Omental fat pad (tissue), 4 donors: ENCODE measurements around the gene C12orf56. TPM values are rescaled to one million over a fixed set of nuclear protein-coding genes. Genes with fewer than 3 reads are reported as not detected.
A peak's percentile ranks its signal among the peaks of the same experiment; 100 is the strongest.
"Not testable (repeated sequence)": the region's sequence is repeated elsewhere in the genome, so short reads cannot be mapped to it uniquely, and the experiment has no call there.

ENCODE experiments used
- ATAC-seq: fragments of 150-250 bp; one replicate; pipeline ENCODE4 v1.9.1; 2016; ENCODE audit warnings: mild to moderate bottlenecking, moderate library complexity; ENCODE audit not compliant: low FRiP score
- DNase-seq: peaks from one replicate; pipeline ENCODE4 v3.0.0-alpha.2; 2019; ENCODE audit warnings: low spot score
- CTCF ChIP-seq, 3 donors: fragments of 450-650 bp; IDR thresholded peaks; one replicate each; pipeline ENCODE4 v1.5.1; 2016 to 2017; ENCODE audit warnings: antibody characterized with exemption in 3 of 3, mild to moderate bottlenecking in 3 of 3, moderate library complexity in 2 of 3
- small RNA-seq: library from RNA; depleted of rRNA; stranded (forward); fragments of <200 nt; gene quantifications from one replicate; pipeline ENCODE3, GENCODE V24; 2016
- total RNA-seq, 4 donors: library from RNA; depleted of rRNA; stranded (reverse); fragments of >200 nt; gene quantifications; one replicate each; pipeline ENCODE4 v1.1.0, GENCODE V29; 2016

Gene C12orf56
- total RNA-seq, 4 donors from 2014 or later = not detected

- ATAC-seq = peak; percentile 87
- peak; percentile 96 for DNase-seq
- no peak for TF ChIP-seq CTCF (IDR thresholded peaks at IDR 0.05)
These were observed 168.9 kb downstream of the C12orf56 start for GRCh38 chr12:64221651-64222008.

- DNase-seq (no peak), ATAC-seq (no peak)
- TF ChIP-seq CTCF (IDR thresholded peaks at IDR 0.05) = no peak
These were observed 170.5 kb downstream of the C12orf56 start for GRCh38 chr12:64220046-64220445.

GRCh38 chr12:64219145-64219544 lies 171.4 kb downstream of the C12orf56 start:
- ATAC-seq = no peak
- TF ChIP-seq CTCF (IDR thresholded peaks at IDR 0.05) = no peak
- no peak for DNase-seq

GRCh38 chr12:64218597-64218996 lies 172.0 kb downstream of the C12orf56 start:
- no peak for TF ChIP-seq CTCF (IDR thresholded peaks at IDR 0.05)
- ATAC-seq (no peak), DNase-seq (no peak)

- DNase-seq, ATAC-seq: not testable (repeated sequence)
These were observed 172.9 kb downstream of the C12orf56 start for GRCh38 chr12:64217643-64218042.

GRCh38 chr12:64216239-64216638 lies 174.3 kb downstream of the C12orf56 start:
- DNase-seq (no peak), ATAC-seq (no peak)
- TF ChIP-seq CTCF (IDR thresholded peaks at IDR 0.05) = no peak

Small RNA genes within 50 kb of the gene (small RNA-seq; reads per million reads assigned to genes)
- not detected for gene RF01210
- not detected for gene RNU5A-7P

Other genes starting within 250 kb of the C12orf56 start
- 10 to 100 TPM in 2 of 4 donors, 1 to 10 TPM in 2; 8.8 to 15.9 (median 10.4) TPM for gene KICS2, start 168.5 kb downstream of the C12orf56 start, total RNA-seq
- gene XPOT, start 13.6 kb upstream of the C12orf56 start, total RNA-seq = 10 to 100 TPM; 54.9 to 64.5 (median 55.9) TPM
- gene TBK1, start 61.4 kb upstream of the C12orf56 start, total RNA-seq = 10 to 100 TPM; 20.4 to 33.9 (median 27.4) TPM
- 10 to 100 TPM; 35.3 to 68.5 (median 45.9) TPM for gene RASSF3, start 219.7 kb upstream of the C12orf56 start, total RNA-seq